Endothelial cell of umbilical vein (primary cell): Measurements from ENCODE around the gene GOLIM4. TPM values are rescaled to one million over a fixed set of nuclear protein-coding genes. Genes with fewer than 3 reads are reported as not detected.

Experiments
- BruUV-seq: library from RNA; stranded (reverse); fragments of 400-500 nt; replicated peaks from 2 replicates; lab custom pipeline; 2021; lab: Mats Ljungman, UMichigan
- CTCF ChIA-PET: fragments of 300-600, 350-600 bp; sonication (Branson Sonifier 250); formaldehyde crosslinking; loops from one replicate; lab custom pipeline; 2021; ENCODE audit warnings: antibody characterized with exemption, inconsistent platforms; lab: Charles Lee
- POLR2A ChIA-PET: fragments of 300-600, 350-600 bp; sonication (Branson Sonifier 250); formaldehyde crosslinking; loops from one replicate; lab custom pipeline; 2021; ENCODE audit warnings: antibody characterized with exemption, inconsistent platforms; lab: Charles Lee
- DNase-seq: peaks from one replicate; pipeline ENCODE4 v3.0.0-alpha.2; 2011; ENCODE audit warnings: low read depth, low spot score
- FAIRE-seq: peaks from 2 replicates; lab custom pipeline; 2011; peaks lifted over from hg19 to GRCh38; lab: Jason Lieb, UNC
- H2AFZ ChIP-seq: 2 replicates; pipeline ENCODE4 v1.6.0; 2012; ENCODE audit warnings: low read depth, low read length, control low read depth, inconsistent platforms
- H3K27ac ChIP-seq: 2 replicates; pipeline ENCODE4 v1.5.1; 2011; ENCODE audit warnings: low read depth, mild to moderate bottlenecking, control low read depth, low read length, moderate library complexity; ENCODE audit not compliant: insufficient read depth
- H3K27me3 ChIP-seq, 2 experiments: 2 replicates each; pipeline versions ENCODE4 v1.6.0 to v1.6.1; 2011; ENCODE audit warnings: low read length in 2 of 2, mixed read lengths in 1 of 2; ENCODE audit not compliant: control insufficient read depth in 2 of 2, insufficient read depth in 2 of 2
- H3K36me3 ChIP-seq, 2 experiments: 2 replicates in 1 of 2; 3 replicates in 1 of 2; pipeline ENCODE4 v1.5.1; 2011; ENCODE audit warnings: low read length in 2 of 2, mild to moderate bottlenecking in 1 of 2, moderate library complexity in 1 of 2; ENCODE audit not compliant: control insufficient read depth in 2 of 2, insufficient read depth in 2 of 2; ENCODE audit errors: extremely low read depth in 1 of 2
- H3K4me1 ChIP-seq: 3 replicates; pipeline ENCODE4 v1.5.1; 2011; ENCODE audit warnings: mild to moderate bottlenecking, low read length; ENCODE audit not compliant: control insufficient read depth, insufficient read depth; ENCODE audit errors: extremely low read depth
- H3K4me2 ChIP-seq: 2 replicates; pipeline ENCODE4 v1.6.1; 2011; ENCODE audit warnings: low read length, control low read depth, mixed read lengths; ENCODE audit not compliant: insufficient read depth
- H3K4me3 ChIP-seq, 3 experiments: fragments of 200-600 bp in 1 of 3; sonication (generic), shearing (Covaris generic) in 1 of 3; replicated peaks in 1 of 3; 2 replicates each; pipeline ENCODE4 v1.5.1; 2011 to 2016; ENCODE audit warnings: control low read depth in 3 of 3, low read length in 3 of 3, mild to moderate bottlenecking in 2 of 3, inconsistent platforms in 1 of 3, low read depth in 1 of 3, moderate library complexity in 1 of 3; ENCODE audit not compliant: insufficient read depth in 1 of 3
- H3K79me2 ChIP-seq: 2 replicates; pipeline ENCODE4 v1.6.0; 2012; ENCODE audit warnings: low read length, inconsistent platforms; ENCODE audit not compliant: control insufficient read depth, insufficient read depth
- H3K9ac ChIP-seq: replicated peaks from 2 replicates; pipeline ENCODE3; 2011; ENCODE audit warnings: low read length, control low read depth; ENCODE audit not compliant: insufficient read depth; ENCODE audit errors: extremely low read depth
- H3K9me1 ChIP-seq: replicated peaks from 3 replicates; pipeline ENCODE4 v1.6.0; 2011; ENCODE audit warnings: mild to moderate bottlenecking, low read length; ENCODE audit not compliant: control insufficient read depth, insufficient read depth; ENCODE audit errors: extremely low read depth
- H3K9me3 ChIP-seq: replicated peaks from 2 replicates; pipeline ENCODE4 v1.5.1; 2012; ENCODE audit warnings: low read length, inconsistent platforms; ENCODE audit not compliant: control insufficient read depth, insufficient read depth
- H4K20me1 ChIP-seq: replicated peaks from 2 replicates; pipeline ENCODE3; 2011; ENCODE audit warnings: mild to moderate bottlenecking, low read length; ENCODE audit not compliant: control insufficient read depth, insufficient read depth; ENCODE audit errors: extremely low read depth
- EZH2 ChIP-seq: IDR thresholded peaks from 2 replicates; pipeline ENCODE4 v1.6.1; 2012; ENCODE audit warnings: borderline replicate concordance, low read depth, mild to moderate bottlenecking, moderate library complexity, low read length, inconsistent platforms; ENCODE audit not compliant: severe bottlenecking
- FOS ChIP-seq: IDR thresholded peaks from 2 replicates; pipeline ENCODE4 v1.6.1; 2011; ENCODE audit warnings: mild to moderate bottlenecking, low read length, moderate library complexity, borderline replicate concordance; ENCODE audit not compliant: insufficient read depth
- GATA2 ChIP-seq: IDR thresholded peaks from 2 replicates; pipeline ENCODE4 v1.7.0; 2011; ENCODE audit warnings: low read depth, mild to moderate bottlenecking, moderate library complexity, mixed read lengths, low read length; ENCODE audit not compliant: insufficient read length, insufficient read depth
- MYC ChIP-seq: IDR thresholded peaks from one replicate; pipeline ENCODE4 v1.6.1; 2011; ENCODE audit warnings: mild to moderate bottlenecking, low read depth, low read length
- POLR2A ChIP-seq: IDR thresholded peaks from 2 replicates; pipeline ENCODE4 v1.6.1; 2012; ENCODE audit warnings: low read depth, mild to moderate bottlenecking, control low read depth, low read length
- dilution Hi-C: fragments of 300-500 bp; cut with MboI; formaldehyde crosslinking; loops from one replicate; pipeline ENCODE4 v1.15.0; 2019; ENCODE audit warnings: low sequenced_read_pairs; ENCODE audit not compliant: extremely low pct_ligation_motif_present
- intact Hi-C: fragments of 100-400 bp; cut with micrococcal nuclease; formaldehyde crosslinking; loops from one replicate; pipeline ENCODE4 v1.10.0; 2022
- polyA plus RNA-seq, 4 experiments: library from polyadenylated mRNA; depleted of rRNA in 3 of 4; stranded (reverse) in 3 of 4; unstranded in 1 of 4; fragments of >200 nt; gene quantifications; 2 replicates each; pipeline versions ENCODE4 v1.2.1 to v1.2.3, GENCODE V29; 2011 to 2012; ENCODE audit warnings: missing spikeins in 1 of 4
- total RNA-seq: library from RNA; stranded (reverse); gene quantifications from 2 replicates; pipeline ENCODE4 v1.2.3, GENCODE V29; 2021
- TF ChIP-seq, protein P1 (sequence below), 2 donors: IDR thresholded peaks; 1 replicate in 1 of 2; 2 replicates in 1 of 2; pipeline ENCODE4 v1.5.1; 2011; ENCODE audit warnings: low read length in 2 of 2, mild to moderate bottlenecking in 2 of 2, moderate library complexity in 2 of 2, control low read depth in 1 of 2, inconsistent platforms in 1 of 2, low read depth in 1 of 2; ENCODE audit not compliant: insufficient read depth in 1 of 2; ENCODE audit errors: extremely low read depth in 1 of 2
- TF ChIP-seq, protein P2 (sequence below): IDR thresholded peaks from 2 replicates; pipeline ENCODE4 v1.6.1; 2011; ENCODE audit not compliant: insufficient read depth, insufficient read length

The GOLIM4 gene
- total and polyA plus RNA-seq, 2 donors (not counting 3 experiments of a cell fraction or from before 2014, with no cell fraction given): 11.7 to 40.8 TPM

DNA sequence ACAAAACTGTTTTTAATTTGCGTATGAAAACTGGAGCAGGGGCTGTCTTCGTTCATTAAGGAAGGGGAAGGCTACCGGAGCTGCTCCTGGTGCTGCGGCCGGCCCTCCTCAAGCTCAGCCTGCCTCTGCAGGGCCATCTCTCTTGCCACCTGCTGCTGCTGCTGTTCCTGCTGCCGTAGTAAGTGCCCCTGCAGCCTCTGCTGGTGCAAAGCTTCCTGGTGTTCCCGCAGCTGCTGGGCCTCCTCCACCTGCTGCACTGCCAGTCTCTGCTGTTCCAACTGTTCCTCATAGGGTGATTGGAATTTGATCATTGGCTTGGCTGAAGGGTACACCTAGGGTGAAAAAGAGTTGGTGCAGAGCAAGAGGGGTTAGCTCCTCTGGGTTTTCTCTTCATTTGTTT, 66.0 kb downstream of the GOLIM4 start:
- Histone ChIP-seq H3K9me1 (no peaks in the 10 kb centered on the region), H3K36me3 (peaks cover 3 to 6% of the 10 kb centered on the region in 2 experiments), H3K9me3 (no peaks in the 10 kb centered on the region), H3K79me2 (no peaks in the 10 kb centered on the region), H4K20me1 (no peaks in the 10 kb centered on the region), H3K4me3 (no peak overlapping the region), H3K9ac (no peak overlapping the region), H3K27ac (no peak overlapping the region), H3K4me1 (peaks cover 11% of the 10 kb centered on the region), H3K27me3 (no peaks in the 10 kb centered on the region), H3K4me2 (no peak overlapping the region), H2AFZ (no peak overlapping the region)
- dilution Hi-C loops: no loop called here
- POLR2A ChIA-PET: no interaction called here
- CTCF ChIA-PET: interaction anchor here (1.6 to 3.2 kb wide), 2 partner anchors 11 to 16 kb away, joined by 3 to 17 read pairs; no protein-coding TSS in a partner anchor
- no TSS peak for BruUV-seq
- no peak for DNase-seq
- no peak for TF ChIP-seq MYC
- no peak for TF ChIP-seq GATA2
- TF ChIP-seq, protein P1, sequence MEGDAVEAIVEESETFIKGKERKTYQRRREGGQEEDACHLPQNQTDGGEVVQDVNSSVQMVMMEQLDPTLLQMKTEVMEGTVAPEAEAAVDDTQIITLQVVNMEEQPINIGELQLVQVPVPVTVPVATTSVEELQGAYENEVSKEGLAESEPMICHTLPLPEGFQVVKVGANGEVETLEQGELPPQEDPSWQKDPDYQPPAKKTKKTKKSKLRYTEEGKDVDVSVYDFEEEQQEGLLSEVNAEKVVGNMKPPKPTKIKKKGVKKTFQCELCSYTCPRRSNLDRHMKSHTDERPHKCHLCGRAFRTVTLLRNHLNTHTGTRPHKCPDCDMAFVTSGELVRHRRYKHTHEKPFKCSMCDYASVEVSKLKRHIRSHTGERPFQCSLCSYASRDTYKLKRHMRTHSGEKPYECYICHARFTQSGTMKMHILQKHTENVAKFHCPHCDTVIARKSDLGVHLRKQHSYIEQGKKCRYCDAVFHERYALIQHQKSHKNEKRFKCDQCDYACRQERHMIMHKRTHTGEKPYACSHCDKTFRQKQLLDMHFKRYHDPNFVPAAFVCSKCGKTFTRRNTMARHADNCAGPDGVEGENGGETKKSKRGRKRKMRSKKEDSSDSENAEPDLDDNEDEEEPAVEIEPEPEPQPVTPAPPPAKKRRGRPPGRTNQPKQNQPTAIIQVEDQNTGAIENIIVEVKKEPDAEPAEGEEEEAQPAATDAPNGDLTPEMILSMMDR (IDR thresholded peaks at IDR 0.05; ENCODE audit: extremely low read depth in 1 of 2, insufficient read depth in 1 of 2, low read depth in 1 of 2, low read length in 2 of 2): no peak
- TF ChIP-seq FOS: no peak
- TF ChIP-seq, protein P2, sequence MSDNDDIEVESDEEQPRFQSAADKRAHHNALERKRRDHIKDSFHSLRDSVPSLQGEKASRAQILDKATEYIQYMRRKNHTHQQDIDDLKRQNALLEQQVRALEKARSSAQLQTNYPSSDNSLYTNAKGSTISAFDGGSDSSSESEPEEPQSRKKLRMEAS: no peak
- TF ChIP-seq POLR2A: no peak
- no peak for TF ChIP-seq EZH2
- FAIRE-seq: no peak
- intact Hi-C loops: no loop called here
